Cardiac muscle cell (in vitro differentiated cells and primary cell): ENCODE data around the gene C19orf47. TPM values are rescaled to one million over a fixed set of nuclear protein-coding genes. Genes with fewer than 3 reads are reported as not detected.

ENCODE experiments used
- DNase-seq, 2 donors: peaks; one replicate each; pipeline versions ENCODE4 v3.0.0 to v3.0.0-alpha.2; 2010 to 2017; ENCODE audit warnings: low read depth in 1 of 2, low spot score in 1 of 2
- H3K27ac ChIP-seq: fragments of 200-600 bp; sonication (generic); 2 replicates; pipeline ENCODE4 v1.5.1; 2016
- H3K27me3 ChIP-seq: fragments of 200-600 bp; sonication (generic); 2 replicates; pipeline ENCODE4 v1.6.0; 2016; ENCODE audit warnings: control low read depth
- H3K36me3 ChIP-seq: fragments of 200-600 bp; sonication (generic); 2 replicates; pipeline ENCODE4 v1.5.1; 2016; ENCODE audit warnings: control low read depth
- H3K4me1 ChIP-seq: fragments of 200-600 bp; sonication (generic); 2 replicates; pipeline ENCODE4 v1.8.1; 2017; ENCODE audit warnings: low read depth, mild to moderate bottlenecking, mixed run types
- H3K4me3 ChIP-seq: fragments of 200-600 bp; sonication (generic); 2 replicates; pipeline ENCODE4 v1.5.1; 2016; ENCODE audit warnings: mild to moderate bottlenecking
- H3K9me3 ChIP-seq: fragments of 200-600 bp; sonication (generic); 2 replicates; pipeline ENCODE4 v1.5.1; 2017; ENCODE audit warnings: low read depth, mild to moderate bottlenecking, control low read depth
- polyA plus RNA-seq: library from polyadenylated mRNA; unstranded; fragments of >200 nt; fragmentation: Nextera tagmentation; extraction: Ambion mirVana; gene quantifications from 2 replicates; pipeline ENCODE4 v1.2.1, GENCODE V29; 2016
- total RNA-seq: library from RNA; depleted of rRNA; stranded (reverse); fragments of >200 nt; gene quantifications from 2 replicates; pipeline ENCODE4 v1.2.3, GENCODE V29; 2016
- TF ChIP-seq, protein P1 (sequence below): IDR thresholded peaks from 2 replicates; pipeline ENCODE4 v1.5.1; 2012; ENCODE audit warnings: low read depth, mild to moderate bottlenecking, low read length

Gene C19orf47
- total and polyA plus RNA-seq, 2 experiments from 2014 or later, result 16.4 to 20.3 TPM

DNA sequence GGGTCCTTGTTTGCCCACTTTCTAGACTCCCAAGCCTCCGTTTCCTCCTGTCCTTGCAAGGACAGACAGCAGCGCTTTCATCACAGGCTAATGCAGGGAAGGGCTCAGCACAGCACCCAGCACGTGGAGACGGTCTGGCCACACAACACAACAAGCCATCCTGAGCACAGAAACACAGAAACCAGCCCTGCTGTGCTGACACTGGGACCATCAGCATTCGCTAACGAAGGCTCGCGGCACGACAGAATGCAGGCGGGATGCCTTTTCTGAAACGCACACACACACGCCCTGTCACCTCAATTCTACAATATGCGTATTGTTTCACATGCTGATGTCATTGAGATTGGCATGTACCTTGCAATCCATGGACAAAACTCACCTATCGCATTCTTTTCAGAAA, 75.9 kb downstream of the C19orf47 start:
- Histone ChIP-seq H3K4me1 (no peaks in the 10 kb centered on the region), H3K4me3 (no peak overlapping the region), H3K27ac (no peak overlapping the region), H3K27me3 (no peaks in the 10 kb centered on the region), H3K9me3 (no peaks in the 10 kb centered on the region), H3K36me3 (no peaks in the 10 kb centered on the region)
- TF ChIP-seq, protein P1, sequence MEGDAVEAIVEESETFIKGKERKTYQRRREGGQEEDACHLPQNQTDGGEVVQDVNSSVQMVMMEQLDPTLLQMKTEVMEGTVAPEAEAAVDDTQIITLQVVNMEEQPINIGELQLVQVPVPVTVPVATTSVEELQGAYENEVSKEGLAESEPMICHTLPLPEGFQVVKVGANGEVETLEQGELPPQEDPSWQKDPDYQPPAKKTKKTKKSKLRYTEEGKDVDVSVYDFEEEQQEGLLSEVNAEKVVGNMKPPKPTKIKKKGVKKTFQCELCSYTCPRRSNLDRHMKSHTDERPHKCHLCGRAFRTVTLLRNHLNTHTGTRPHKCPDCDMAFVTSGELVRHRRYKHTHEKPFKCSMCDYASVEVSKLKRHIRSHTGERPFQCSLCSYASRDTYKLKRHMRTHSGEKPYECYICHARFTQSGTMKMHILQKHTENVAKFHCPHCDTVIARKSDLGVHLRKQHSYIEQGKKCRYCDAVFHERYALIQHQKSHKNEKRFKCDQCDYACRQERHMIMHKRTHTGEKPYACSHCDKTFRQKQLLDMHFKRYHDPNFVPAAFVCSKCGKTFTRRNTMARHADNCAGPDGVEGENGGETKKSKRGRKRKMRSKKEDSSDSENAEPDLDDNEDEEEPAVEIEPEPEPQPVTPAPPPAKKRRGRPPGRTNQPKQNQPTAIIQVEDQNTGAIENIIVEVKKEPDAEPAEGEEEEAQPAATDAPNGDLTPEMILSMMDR, result no peak
- DNase-seq, result no peak

DNA sequence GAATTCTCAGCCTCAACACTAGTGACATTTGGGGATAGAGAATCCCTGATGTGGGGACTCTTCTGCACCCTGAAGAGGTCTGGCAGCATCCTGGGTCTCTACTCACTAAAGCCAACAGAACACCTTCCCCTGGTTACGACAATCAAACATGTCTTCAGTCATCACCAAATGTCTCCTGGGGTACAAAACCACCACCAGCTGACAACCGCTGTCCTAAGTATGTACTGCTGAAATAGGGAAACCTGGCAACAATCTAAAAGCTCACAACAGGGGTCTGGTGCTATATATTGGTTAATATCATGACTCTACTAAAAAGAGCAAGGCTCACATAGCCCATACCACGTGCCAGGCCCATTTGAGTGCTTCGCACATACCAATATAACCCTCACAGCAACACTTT, 76.5 kb downstream of the C19orf47 start:
- no peak for DNase-seq
- no peak overlapping the region for H3K27ac ChIP-seq
- H3K9me3 ChIP-seq, result no peaks in the 10 kb centered on the region
- H3K4me3 ChIP-seq, result no peak overlapping the region
- no peaks in the 10 kb centered on the region for H3K27me3 ChIP-seq
- H3K4me1 ChIP-seq, result no peaks in the 10 kb centered on the region
- TF ChIP-seq, protein P1, result no peak
- no peaks in the 10 kb centered on the region for H3K36me3 ChIP-seq

DNA sequence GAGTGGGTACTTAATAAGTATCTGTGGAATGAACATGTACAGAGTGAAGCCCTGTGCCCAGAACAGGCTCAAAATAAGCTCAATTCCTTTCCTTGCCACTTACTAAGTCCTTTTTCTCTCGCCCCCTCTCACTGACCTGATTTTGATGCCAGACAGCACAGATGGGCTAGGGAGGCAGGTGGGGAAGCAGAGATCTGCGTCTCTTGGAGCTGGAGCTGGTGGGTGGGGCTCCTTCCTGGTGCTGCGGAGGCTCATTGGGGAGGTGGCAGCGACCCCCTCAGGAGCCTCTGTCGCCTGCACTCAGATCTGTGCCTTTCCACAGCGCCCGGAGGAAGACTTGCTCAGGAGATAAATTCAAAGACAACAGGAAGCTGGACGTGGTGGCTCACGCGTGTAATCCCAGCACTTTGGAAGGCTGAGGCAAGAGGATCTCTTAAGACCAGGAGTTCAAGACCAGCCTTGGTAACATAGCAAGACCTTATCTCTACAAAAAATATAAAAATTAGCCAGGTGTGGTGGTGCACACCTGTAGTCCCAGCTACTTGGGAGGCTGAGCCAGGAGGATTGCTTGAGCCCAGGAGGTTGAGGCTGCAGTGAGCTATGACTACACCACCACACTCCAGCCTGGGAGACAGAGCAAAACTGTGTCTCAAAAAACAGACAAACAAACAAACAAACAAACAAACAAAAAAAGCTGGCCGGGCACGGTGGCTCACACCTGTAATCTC, 77.7 kb downstream of the C19orf47 start:
- DNase-seq, result no peak
- Histone ChIP-seq H3K36me3 (no peaks in the 10 kb centered on the region), H3K4me3 (no peak overlapping the region), H3K27ac (no peak overlapping the region), H3K9me3 (no peaks in the 10 kb centered on the region), H3K4me1 (no peaks in the 10 kb centered on the region), H3K27me3 (no peaks in the 10 kb centered on the region)
- TF ChIP-seq, protein P1, result no peak

Other genes starting within 250 kb of the C19orf47 start
- 19.8 and 30.5 TPM in 2 replicates for gene MAP3K10, start 157.0 kb downstream of the C19orf47 start, total RNA-seq
- 8.9 and 10.0 TPM in 2 replicates for gene MAP3K10, start 157.0 kb downstream of the C19orf47 start, polyA plus RNA-seq
- gene TTC9B, start 130.0 kb downstream of the C19orf47 start, total RNA-seq, result not detected in 2 replicates
- 0.13 and 0.20 TPM in 2 replicates for gene TTC9B, start 130.0 kb downstream of the C19orf47 start, polyA plus RNA-seq
- gene CCNP, start 121.7 kb downstream of the C19orf47 start, total RNA-seq, result 0.21 TPM in 1 of 2 replicates, not detected in the other
- gene CCNP, start 121.7 kb downstream of the C19orf47 start, polyA plus RNA-seq, result 0.31 TPM in 1 of 2 replicates, not detected in the other
- 119 and 193 TPM in 2 replicates for gene AKT2, start 63.1 kb downstream of the C19orf47 start, total RNA-seq
- gene AKT2, start 63.1 kb downstream of the C19orf47 start, polyA plus RNA-seq, result 60.1 and 80.1 TPM in 2 replicates
- 833 and 875 TPM in 2 replicates for gene PLD3, start 298 bp upstream of the C19orf47 start, total RNA-seq
- gene PLD3, start 298 bp upstream of the C19orf47 start, polyA plus RNA-seq, result 827 and 866 TPM in 2 replicates
- 0.12 and 0.18 TPM in 2 replicates for gene HIPK4, start 41.8 kb upstream of the C19orf47 start, total RNA-seq
- 0.14 and 1.7 TPM in 2 replicates for gene HIPK4, start 41.8 kb upstream of the C19orf47 start, polyA plus RNA-seq
- gene PRX, start 65.0 kb upstream of the C19orf47 start, total RNA-seq, result 4.3 and 9.1 TPM in 2 replicates
- 2.3 and 4.1 TPM in 2 replicates for gene PRX, start 65.0 kb upstream of the C19orf47 start, polyA plus RNA-seq
- 14.4 and 18.8 TPM in 2 replicates for gene SERTAD1, start 77.6 kb upstream of the C19orf47 start, total RNA-seq
- 18.2 and 19.5 TPM in 2 replicates for gene SERTAD1, start 77.6 kb upstream of the C19orf47 start, polyA plus RNA-seq
- gene SERTAD3, start 95.9 kb upstream of the C19orf47 start, total RNA-seq, result 44.4 and 58.6 TPM in 2 replicates
- 66.2 and 73.8 TPM in 2 replicates for gene SERTAD3, start 95.9 kb upstream of the C19orf47 start, polyA plus RNA-seq
- 56.7 and 93.8 TPM in 2 replicates for gene BLVRB, start 117.3 kb upstream of the C19orf47 start, total RNA-seq
- 61.5 and 77.0 TPM in 2 replicates for gene BLVRB, start 117.3 kb upstream of the C19orf47 start, polyA plus RNA-seq
- gene SPTBN4, start 118.6 kb upstream of the C19orf47 start, total RNA-seq, result 2.3 and 5.5 TPM in 2 replicates
- 0.32 and 4.6 TPM in 2 replicates for gene SPTBN4, start 118.6 kb upstream of the C19orf47 start, polyA plus RNA-seq
- gene SHKBP1, start 228.5 kb upstream of the C19orf47 start, total RNA-seq, result 53.3 and 63.6 TPM in 2 replicates
- 70.1 and 83.4 TPM in 2 replicates for gene SHKBP1, start 228.5 kb upstream of the C19orf47 start, polyA plus RNA-seq